Lower leg skin (tissue), 3 donors: ENCODE measurements around the gene KCNA10.

ENCODE experiments used
- CTCF ChIP-seq, 3 donors: fragments of 450-650 bp; IDR thresholded peaks; one replicate each; pipeline ENCODE4 v1.5.1; 2016; ENCODE audit warnings: antibody characterized with exemption in 3 of 3, mild to moderate bottlenecking in 3 of 3, moderate library complexity in 2 of 3
- POLR2A ChIP-seq, 2 donors: fragments of 450-650 bp; IDR thresholded peaks; one replicate each; pipeline ENCODE4 v1.6.1; 2016 to 2017; ENCODE audit warnings: antibody characterized with exemption in 2 of 2, mild to moderate bottlenecking in 1 of 2, moderate library complexity in 1 of 2

- TF ChIP-seq CTCF (IDR thresholded peaks at IDR 0.05): no peak
- TF ChIP-seq POLR2A (IDR thresholded peaks at IDR 0.05): no peak
Observed at GRCh38 chr1:110538075-110538474, 19.1 kb upstream of the KCNA10 start.
